ENCODE data around the gene ASH1L. TPM values are rescaled to one million over a fixed set of nuclear protein-coding genes. Genes with fewer than 3 reads are reported as not detected.

ASH1L gene
- total and polyA plus RNA-seq, 2 experiments from 2014 or later = 14.5 to 30.6 TPM

DNA sequence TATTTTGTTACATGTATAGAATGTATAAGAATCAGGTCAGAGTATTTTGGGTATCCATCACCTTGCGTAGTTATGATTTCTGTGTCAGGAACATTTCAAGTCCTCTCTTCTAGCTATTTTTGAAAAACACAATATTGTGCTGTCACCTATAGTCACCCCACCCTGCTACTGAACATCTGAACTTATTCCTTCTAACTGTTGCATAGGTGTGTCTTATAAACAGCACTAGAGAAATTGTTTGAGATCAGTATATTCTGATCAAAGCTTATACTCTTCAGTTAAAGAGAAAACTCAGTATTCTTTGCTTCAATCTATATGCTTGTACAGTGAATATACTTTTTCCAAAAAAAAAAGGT, 96.0 kb downstream of the ASH1L start:
- H4K20me1 ChIP-seq (ENCODE audit: insufficient read depth, poor library complexity, severe bottlenecking) = no peaks in the 10 kb centered on the region

DNA sequence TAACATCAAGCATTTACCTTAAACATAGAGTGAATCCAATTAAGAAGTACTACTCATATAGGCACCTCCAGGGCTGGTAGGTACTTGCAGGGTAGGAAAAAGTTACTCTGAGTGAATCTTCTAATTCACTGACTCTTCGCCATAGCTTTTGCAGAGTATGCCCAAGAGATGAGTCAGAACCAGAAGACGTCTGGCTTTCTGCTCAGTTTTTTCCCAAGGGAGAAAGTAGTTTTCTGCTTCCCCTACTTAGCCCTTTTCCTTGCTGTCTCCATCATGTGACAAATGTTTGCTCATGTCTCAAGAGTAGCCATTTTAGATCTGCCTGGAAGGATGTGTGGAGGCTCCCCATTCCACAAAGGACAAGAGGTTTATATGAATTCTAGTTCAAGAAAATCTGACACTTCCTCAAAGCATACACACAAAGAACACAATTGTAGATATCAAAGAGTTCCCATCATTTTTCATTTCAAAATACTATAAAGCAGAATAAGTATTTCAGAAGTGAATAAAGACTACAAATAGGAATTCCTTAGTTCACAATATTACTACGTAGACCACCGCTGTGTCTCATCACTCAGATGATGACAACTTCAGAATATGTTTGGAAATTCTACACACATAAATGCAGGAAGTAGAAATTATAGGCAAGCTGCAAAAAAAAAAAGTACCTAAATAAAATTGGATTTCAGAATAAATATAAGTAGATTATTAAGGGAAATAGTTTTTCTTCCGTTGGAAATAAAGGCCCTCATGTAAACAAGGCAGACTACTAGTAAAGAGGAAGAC, 98.5 kb downstream of the ASH1L start:
- 81% methylated on average over 5 of the region's 5 CpGs for WGBS (ENCODE audit: low lambda C conversion rate, missing lambda C conversion rate)
- DNase-seq (ENCODE audit: low spot score) = peak; percentile 38
- TF ChIP-seq EZH2 (IDR thresholded peaks at IDR 0.05; ENCODE audit: borderline replicate concordance) (no peak), EZH2phosphoT487 (IDR thresholded peaks at IDR 0.05; ENCODE audit: low read depth, severe bottlenecking, unreplicated experiment) (no peak)
- TF ChIP-seq, protein P1, sequence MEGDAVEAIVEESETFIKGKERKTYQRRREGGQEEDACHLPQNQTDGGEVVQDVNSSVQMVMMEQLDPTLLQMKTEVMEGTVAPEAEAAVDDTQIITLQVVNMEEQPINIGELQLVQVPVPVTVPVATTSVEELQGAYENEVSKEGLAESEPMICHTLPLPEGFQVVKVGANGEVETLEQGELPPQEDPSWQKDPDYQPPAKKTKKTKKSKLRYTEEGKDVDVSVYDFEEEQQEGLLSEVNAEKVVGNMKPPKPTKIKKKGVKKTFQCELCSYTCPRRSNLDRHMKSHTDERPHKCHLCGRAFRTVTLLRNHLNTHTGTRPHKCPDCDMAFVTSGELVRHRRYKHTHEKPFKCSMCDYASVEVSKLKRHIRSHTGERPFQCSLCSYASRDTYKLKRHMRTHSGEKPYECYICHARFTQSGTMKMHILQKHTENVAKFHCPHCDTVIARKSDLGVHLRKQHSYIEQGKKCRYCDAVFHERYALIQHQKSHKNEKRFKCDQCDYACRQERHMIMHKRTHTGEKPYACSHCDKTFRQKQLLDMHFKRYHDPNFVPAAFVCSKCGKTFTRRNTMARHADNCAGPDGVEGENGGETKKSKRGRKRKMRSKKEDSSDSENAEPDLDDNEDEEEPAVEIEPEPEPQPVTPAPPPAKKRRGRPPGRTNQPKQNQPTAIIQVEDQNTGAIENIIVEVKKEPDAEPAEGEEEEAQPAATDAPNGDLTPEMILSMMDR (IDR thresholded peaks at IDR 0.05; ENCODE audit: poor library complexity) = no peak

More for the DNA sequence above, 96.0 kb downstream of the ASH1L start:
- Histone ChIP-seq H3K27ac (peak overlapping the region; percentile 19), H3K9me3 (ENCODE audit: low read depth) (no peaks in the 10 kb centered on the region), H3K9me2 (replicated peaks; ENCODE audit: insufficient read depth) (no peaks in the 10 kb centered on the region), H3K36me3 (replicated peaks; ENCODE audit: insufficient read depth, low read depth) (no peaks in the 10 kb centered on the region), H3K27me3 (no peaks in the 10 kb centered on the region), H2AFZ (no peak overlapping the region), H3K4me2 (no peak overlapping the region), H3K79me2 (peaks cover 73% of the 10 kb centered on the region), H3K4me1 (ENCODE audit: insufficient read depth) (no peaks in the 10 kb centered on the region), H3K4me3 (no peak overlapping the region)
- 95% methylated on average over 1 of the region's 1 CpG for WGBS (ENCODE audit: low lambda C conversion rate, missing lambda C conversion rate)
- TF ChIP-seq EZH2phosphoT487 (IDR thresholded peaks at IDR 0.05; ENCODE audit: low read depth, severe bottlenecking, unreplicated experiment) (no peak), EZH2 (IDR thresholded peaks at IDR 0.05; ENCODE audit: borderline replicate concordance) (no peak)
- TF ChIP-seq, protein P1 (IDR thresholded peaks at IDR 0.05; ENCODE audit: poor library complexity) = no peak
- no peak for DNase-seq (ENCODE audit: low spot score)

DNA sequence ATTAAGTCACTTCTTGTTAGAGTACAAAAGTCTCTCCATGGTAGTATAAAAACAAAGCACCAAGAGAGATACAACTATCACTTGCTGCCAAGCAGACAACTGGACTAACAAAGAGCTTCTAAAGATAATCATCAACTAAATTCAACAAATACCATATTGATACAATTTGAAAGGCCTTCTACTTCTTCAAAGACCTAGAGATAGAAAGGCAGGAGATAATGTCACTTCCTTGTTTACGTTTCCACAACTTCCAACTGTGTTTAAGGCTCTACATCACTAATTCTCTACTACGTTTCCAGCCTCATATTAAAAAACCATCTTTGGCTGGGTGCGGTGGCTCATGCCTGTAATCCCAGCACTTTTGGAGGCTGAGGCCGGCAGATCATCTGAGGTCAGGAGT, 104.5 kb downstream of the ASH1L start:
- no peak for DNase-seq (ENCODE audit: low spot score)
- Histone ChIP-seq H3K9me2 (replicated peaks; ENCODE audit: insufficient read depth) (no peaks in the 10 kb centered on the region), H3K4me3 (no peak overlapping the region), H3K4me1 (ENCODE audit: insufficient read depth) (peaks cover 12% of the 10 kb centered on the region), H3K9me3 (ENCODE audit: low read depth) (no peaks in the 10 kb centered on the region), H3K27me3 (no peaks in the 10 kb centered on the region), H3K36me3 (replicated peaks; ENCODE audit: insufficient read depth, low read depth) (no peaks in the 10 kb centered on the region), H3K27ac (no peak overlapping the region), H4K20me1 (ENCODE audit: insufficient read depth, poor library complexity, severe bottlenecking) (no peaks in the 10 kb centered on the region), H2AFZ (no peak overlapping the region), H3K79me2 (peaks cover 17% of the 10 kb centered on the region), H3K4me2 (no peak overlapping the region)
- WGBS (ENCODE audit: low lambda C conversion rate, missing lambda C conversion rate) = 73% methylated on average over 4 of the region's 4 CpGs
- TF ChIP-seq, protein P1 (IDR thresholded peaks at IDR 0.05; ENCODE audit: poor library complexity) = no peak
- TF ChIP-seq EZH2 (IDR thresholded peaks at IDR 0.05; ENCODE audit: borderline replicate concordance) = no peak
- no peak for TF ChIP-seq EZH2phosphoT487 (IDR thresholded peaks at IDR 0.05; ENCODE audit: low read depth, severe bottlenecking, unreplicated experiment)

More for the DNA sequence above, 98.5 kb downstream of the ASH1L start:
- no peak overlapping the region for H2AFZ ChIP-seq
- no peaks in the 10 kb centered on the region for H3K36me3 ChIP-seq (replicated peaks; ENCODE audit: insufficient read depth, low read depth)
- no peak overlapping the region for H3K4me3 ChIP-seq
- H3K79me2 ChIP-seq = peaks cover 59% of the 10 kb centered on the region
- H3K9me3 ChIP-seq (ENCODE audit: low read depth) = no peaks in the 10 kb centered on the region
- H3K4me1 ChIP-seq (ENCODE audit: insufficient read depth) = no peaks in the 10 kb centered on the region
- H3K4me2 ChIP-seq = no peak overlapping the region
- H3K9me2 ChIP-seq (replicated peaks; ENCODE audit: insufficient read depth) = no peaks in the 10 kb centered on the region
- H4K20me1 ChIP-seq (ENCODE audit: insufficient read depth, poor library complexity, severe bottlenecking) = no peaks in the 10 kb centered on the region
- no peaks in the 10 kb centered on the region for H3K27me3 ChIP-seq
- H3K27ac ChIP-seq = peak overlapping the region; percentile 35

Measured in hepatocyte (in vitro differentiated cells).